NK-92 (cell line): ENCODE measurements around the gene MRTFA.
"Not testable (repeated sequence)": the region's sequence is repeated elsewhere in the genome, so short reads cannot be mapped to it uniquely, and the experiment has no call there.

Experiments
- DNase-seq: peaks from one replicate; lab custom pipeline; 2025; ENCODE audit not compliant: unreplicated experiment; lab: John Stamatoyannopoulos, UW

Gene MRTFA

GRCh38 chr22:40560551-40560950, 76.0 kb downstream of the MRTFA start:
- no peak for DNase-seq

- no peak for DNase-seq
Observed at GRCh38 chr22:40557972-40558371, 78.5 kb downstream of the MRTFA start.

GRCh38 chr22:40556641-40557040, 79.9 kb downstream of the MRTFA start:
- DNase-seq = no peak

GRCh38 chr22:40554023-40554422, 82.5 kb downstream of the MRTFA start:
- DNase-seq = not testable (repeated sequence)

GRCh38 chr22:40553014-40553554, 83.4 kb downstream of the MRTFA start:
- no peak for DNase-seq

GRCh38 chr22:40552070-40552469, 84.4 kb downstream of the MRTFA start:
- no peak for DNase-seq

GRCh38 chr22:40547729-40548143, 88.8 kb downstream of the MRTFA start:
- no peak for DNase-seq

- no peak for DNase-seq
Observed at GRCh38 chr22:40544758-40545157, 91.8 kb downstream of the MRTFA start.

GRCh38 chr22:40542821-40543540, 93.5 kb downstream of the MRTFA start:
- no peak for DNase-seq

GRCh38 chr22:40541300-40541699, 95.2 kb downstream of the MRTFA start:
- DNase-seq = no peak

GRCh38 chr22:40540265-40540664, 96.3 kb downstream of the MRTFA start:
- DNase-seq = no peak

GRCh38 chr22:40536149-40536548, 100.4 kb downstream of the MRTFA start:
- DNase-seq = not testable (repeated sequence)

- no peak for DNase-seq
Observed at GRCh38 chr22:40535642-40536041, 100.9 kb downstream of the MRTFA start.

GRCh38 chr22:40535189-40535512, 101.4 kb downstream of the MRTFA start:
- no peak for DNase-seq

- no peak for DNase-seq
Observed at GRCh38 chr22:40534379-40535188, 101.9 kb downstream of the MRTFA start.

GRCh38 chr22:40533712-40534378, 102.7 kb downstream of the MRTFA start:
- DNase-seq = no peak

- no peak for DNase-seq
Observed at GRCh38 chr22:40531951-40532900, 104.3 kb downstream of the MRTFA start.

- not testable (repeated sequence) for DNase-seq
Observed at GRCh38 chr22:40530391-40530790, 106.1 kb downstream of the MRTFA start.

GRCh38 chr22:40529821-40530220, 106.7 kb downstream of the MRTFA start:
- DNase-seq = no peak

- DNase-seq = no peak
Observed at GRCh38 chr22:40526960-40527359, 109.6 kb downstream of the MRTFA start.
